Measurements from ENCODE around the gene ERICH3. TPM values are rescaled to one million over a fixed set of nuclear protein-coding genes. Genes with fewer than 3 reads are reported as not detected.
"Not testable (repeated sequence)": the region's sequence is repeated elsewhere in the genome, so short reads cannot be mapped to it uniquely, and the experiment has no call there.

The ERICH3 gene
- total and polyA plus RNA-seq, 7 donors, result 0.14 to 0.55 (median 0.26) TPM; not detected in 2

DNA sequence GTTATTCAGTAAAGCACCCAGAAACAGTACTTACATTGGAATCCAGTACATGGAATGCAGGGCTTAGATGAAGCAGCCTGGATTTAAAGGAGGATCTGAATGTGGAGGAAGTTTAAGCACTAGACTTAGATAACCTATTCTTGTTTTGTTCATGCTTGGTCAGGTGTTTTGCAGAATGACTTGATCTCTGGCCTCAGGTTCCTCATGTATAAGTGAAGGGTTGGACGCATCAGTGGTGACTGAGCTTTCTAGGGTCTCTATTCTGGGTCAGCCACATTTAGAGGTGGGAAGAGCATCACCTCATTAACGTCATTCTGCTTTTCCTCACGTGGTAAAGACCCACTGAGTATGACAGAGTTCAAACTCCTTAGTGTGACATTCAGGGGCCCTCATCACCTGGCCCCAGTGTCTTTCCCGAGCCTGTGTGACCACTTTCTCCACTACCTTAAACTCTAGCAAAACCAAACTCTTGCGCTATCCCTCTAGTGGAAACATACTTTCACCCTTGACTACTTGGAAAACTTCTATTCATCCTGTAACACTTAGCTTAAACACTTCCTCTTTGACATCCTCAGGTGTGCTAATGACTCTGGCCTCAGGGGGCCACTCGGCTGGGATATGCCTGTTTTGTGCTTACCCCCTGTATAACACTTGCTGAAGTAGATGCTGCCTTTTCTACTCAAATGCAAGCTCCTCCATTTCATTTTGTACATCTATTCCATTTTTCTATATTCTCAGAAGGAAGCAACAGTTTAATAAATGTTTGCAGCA, 871 bp upstream of the ERICH3 start:
- WGBS, 2 donors, result 52 to 62% methylated on average over 6 of the region's 6 CpGs
- TF ChIP-seq, protein P1, sequence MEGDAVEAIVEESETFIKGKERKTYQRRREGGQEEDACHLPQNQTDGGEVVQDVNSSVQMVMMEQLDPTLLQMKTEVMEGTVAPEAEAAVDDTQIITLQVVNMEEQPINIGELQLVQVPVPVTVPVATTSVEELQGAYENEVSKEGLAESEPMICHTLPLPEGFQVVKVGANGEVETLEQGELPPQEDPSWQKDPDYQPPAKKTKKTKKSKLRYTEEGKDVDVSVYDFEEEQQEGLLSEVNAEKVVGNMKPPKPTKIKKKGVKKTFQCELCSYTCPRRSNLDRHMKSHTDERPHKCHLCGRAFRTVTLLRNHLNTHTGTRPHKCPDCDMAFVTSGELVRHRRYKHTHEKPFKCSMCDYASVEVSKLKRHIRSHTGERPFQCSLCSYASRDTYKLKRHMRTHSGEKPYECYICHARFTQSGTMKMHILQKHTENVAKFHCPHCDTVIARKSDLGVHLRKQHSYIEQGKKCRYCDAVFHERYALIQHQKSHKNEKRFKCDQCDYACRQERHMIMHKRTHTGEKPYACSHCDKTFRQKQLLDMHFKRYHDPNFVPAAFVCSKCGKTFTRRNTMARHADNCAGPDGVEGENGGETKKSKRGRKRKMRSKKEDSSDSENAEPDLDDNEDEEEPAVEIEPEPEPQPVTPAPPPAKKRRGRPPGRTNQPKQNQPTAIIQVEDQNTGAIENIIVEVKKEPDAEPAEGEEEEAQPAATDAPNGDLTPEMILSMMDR (IDR thresholded peaks at IDR 0.05), result no peak
- TF ChIP-seq EP300 (IDR thresholded peaks at IDR 0.05) (no peak), POLR2AphosphoS5 (IDR thresholded peaks at IDR 0.05) (no peak), POLR2A (IDR thresholded peaks at IDR 0.05) (no peak)
- DNase-seq, result no peak
- no peaks in the 10 kb centered on the region for H3K9me3 ChIP-seq
- intact Hi-C loops (cut with DNase I), result no loop called here
- no peak overlapping the region for H3K27ac ChIP-seq
- no peaks in the 10 kb centered on the region for H3K36me3 ChIP-seq
- peaks cover 0 to 20% (median 9%) of the 10 kb centered on the region in 3 donors for H3K27me3 ChIP-seq
- H3K4me1 ChIP-seq, result peaks cover 0 to 8% (median 7%) of the 10 kb centered on the region in 4 donors
- H3K4me3 ChIP-seq, result no peak overlapping the region

DNA sequence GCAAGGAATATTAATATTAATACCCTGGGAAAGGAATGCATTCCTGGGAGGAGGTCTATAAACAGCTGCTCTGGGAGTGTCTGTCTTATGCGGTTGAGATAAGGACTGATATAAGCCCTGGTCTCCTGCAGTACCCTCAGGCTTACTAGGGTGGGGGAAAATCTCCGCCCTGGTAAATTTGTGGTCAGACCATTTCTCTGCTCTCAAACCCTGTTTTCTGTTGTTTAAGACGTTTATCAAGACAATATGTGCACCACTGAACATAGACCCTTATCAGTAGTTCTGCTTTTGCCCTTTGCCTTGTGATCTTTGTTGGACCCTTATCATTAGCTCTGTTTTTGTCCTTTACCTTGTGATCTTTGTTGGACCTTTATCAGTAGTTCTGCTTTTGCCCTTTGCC, 2.7 kb downstream of the ERICH3 start:
- intact Hi-C loops (cut with DNase I); H3K36me3 ChIP-seq; DNase-seq; H3K27ac ChIP-seq; H3K4me3 ChIP-seq; H3K4me1 ChIP-seq; H3K9me3 ChIP-seq: not testable (repeated sequence)
- 68 to 85% methylated on average over 3 of the region's 3 CpGs for WGBS, 2 donors
- H3K27me3 ChIP-seq, result peaks cover 0 to 20% (median 9%) of the 10 kb centered on the region in 3 donors

DNA sequence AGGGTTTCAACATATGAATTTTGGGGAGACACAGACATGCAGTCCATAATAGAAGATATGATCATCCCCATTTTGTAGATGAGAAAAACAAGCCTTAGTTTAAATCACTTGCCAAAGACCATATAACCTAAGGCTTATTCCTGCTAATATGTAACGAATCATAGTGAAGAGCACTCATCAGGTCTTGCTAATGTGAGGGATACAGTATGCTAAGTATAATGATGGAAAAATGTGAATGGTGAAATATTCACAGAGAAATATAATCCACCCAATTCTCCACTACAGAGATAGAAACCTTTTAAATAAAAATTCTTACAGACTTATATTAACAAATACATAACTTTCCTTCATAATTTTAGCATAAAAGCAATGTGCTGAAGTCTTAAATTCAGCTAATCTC, 18.9 kb downstream of the ERICH3 start:
- 66 to 82% methylated on average over 1 of the region's 1 CpG for WGBS, 2 donors
- TF ChIP-seq POLR2A (IDR thresholded peaks at IDR 0.05), result no peak
- no peak for TF ChIP-seq EP300 (IDR thresholded peaks at IDR 0.05)
- TF ChIP-seq, protein P1 (IDR thresholded peaks at IDR 0.05), result no peak
- TF ChIP-seq POLR2AphosphoS5 (IDR thresholded peaks at IDR 0.05), result no peak
- no peak for DNase-seq
- Histone ChIP-seq H3K4me3 (no peak overlapping the region), H3K9me3 (no peaks in the 10 kb centered on the region), H3K27ac (no peak overlapping the region), H3K27me3 (no peaks in the 10 kb centered on the region), H3K36me3 (no peaks in the 10 kb centered on the region), H3K4me1 (no peaks in the 10 kb centered on the region)
- intact Hi-C loops (cut with DNase I), result no loop called here

DNA sequence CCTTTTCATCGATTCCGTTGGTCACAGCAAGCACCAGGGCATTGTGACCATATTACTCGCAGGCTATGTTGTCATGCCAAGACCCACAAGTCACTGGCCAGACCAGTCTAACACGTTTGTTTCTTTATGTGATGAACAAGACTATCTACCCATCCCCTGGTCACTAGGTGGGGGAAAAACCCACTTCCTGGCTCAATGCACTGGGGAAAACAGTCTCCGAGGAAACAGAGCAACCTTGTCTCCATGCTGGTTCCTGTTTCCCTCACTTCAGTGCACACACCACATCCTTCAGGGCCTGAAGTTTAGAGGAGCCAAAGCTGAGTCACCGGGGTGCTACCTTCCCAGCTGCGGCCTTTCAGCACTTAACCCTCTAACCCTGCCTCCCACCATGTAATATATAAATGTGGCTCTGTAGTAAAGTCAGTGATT, 20.9 kb downstream of the ERICH3 start:
- no peaks in the 10 kb centered on the region for H3K36me3 ChIP-seq
- no peaks in the 10 kb centered on the region for H3K9me3 ChIP-seq
- no peak overlapping the region for H3K4me3 ChIP-seq
- no peak overlapping the region for H3K27ac ChIP-seq
- H3K4me1 ChIP-seq, result no peaks in the 10 kb centered on the region
- DNase-seq, result no peak
- no peak for TF ChIP-seq POLR2A (IDR thresholded peaks at IDR 0.05)
- TF ChIP-seq, protein P1 (IDR thresholded peaks at IDR 0.05), result no peak
- H3K27me3 ChIP-seq, result no peaks in the 10 kb centered on the region
- WGBS, 2 donors, result 44 to 57% methylated on average over 7 of the region's 7 CpGs
- intact Hi-C loops (cut with DNase I), result no loop called here

DNA sequence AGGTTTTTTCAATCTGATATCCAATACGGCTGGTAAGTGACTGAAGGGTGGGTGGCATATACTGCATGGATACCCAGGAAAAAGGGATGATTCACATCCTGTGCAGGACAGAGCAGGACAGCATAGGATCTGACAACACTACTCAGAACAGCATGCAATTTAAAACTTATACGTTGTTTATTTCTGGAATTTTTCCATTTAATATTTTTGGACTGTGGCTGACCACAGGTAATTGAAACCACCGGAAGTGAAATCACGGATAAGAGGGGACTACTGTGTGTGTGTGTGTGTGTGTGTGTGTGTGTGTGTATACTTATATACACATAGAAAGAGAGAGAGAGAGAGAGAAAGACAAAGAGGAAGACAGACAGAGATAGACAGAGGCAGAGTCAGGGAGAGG, 23.0 kb downstream of the ERICH3 start:
- WGBS, 2 donors, result 85 to 86% methylated on average over 4 of the region's 4 CpGs
- TF ChIP-seq POLR2AphosphoS5 (IDR thresholded peaks at IDR 0.05) (no peak), POLR2A (IDR thresholded peaks at IDR 0.05) (no peak), EP300 (IDR thresholded peaks at IDR 0.05) (no peak)
- TF ChIP-seq, protein P1 (IDR thresholded peaks at IDR 0.05), result no peak
- H3K4me1 ChIP-seq, result no peaks in the 10 kb centered on the region
- intact Hi-C loops (cut with DNase I), result no loop called here
- H3K9me3 ChIP-seq, result no peaks in the 10 kb centered on the region
- no peak overlapping the region for H3K27ac ChIP-seq
- no peaks in the 10 kb centered on the region for H3K36me3 ChIP-seq
- no peak for DNase-seq
- H3K4me3 ChIP-seq, result no peak overlapping the region
- no peaks in the 10 kb centered on the region for H3K27me3 ChIP-seq
